HepG2 (cell line): Measurements from ENCODE around the gene PSKH1.

Experiments used
- ZFP37 ChIP-seq: sonication (generic); formaldehyde crosslinking; IDR thresholded peaks from 2 replicates; pipeline ENCODE4 v1.4.0; 2020; ENCODE audit warnings: missing genetic modification reagents, borderline replicate concordance
- TF ChIP-seq, protein P1 (sequence below): sonication (generic); formaldehyde crosslinking; conservative IDR thresholded peaks from 2 replicates; pipeline ENCODE4 v1.4.0; 2020; ENCODE audit warnings: missing genetic modification reagents

DNA sequence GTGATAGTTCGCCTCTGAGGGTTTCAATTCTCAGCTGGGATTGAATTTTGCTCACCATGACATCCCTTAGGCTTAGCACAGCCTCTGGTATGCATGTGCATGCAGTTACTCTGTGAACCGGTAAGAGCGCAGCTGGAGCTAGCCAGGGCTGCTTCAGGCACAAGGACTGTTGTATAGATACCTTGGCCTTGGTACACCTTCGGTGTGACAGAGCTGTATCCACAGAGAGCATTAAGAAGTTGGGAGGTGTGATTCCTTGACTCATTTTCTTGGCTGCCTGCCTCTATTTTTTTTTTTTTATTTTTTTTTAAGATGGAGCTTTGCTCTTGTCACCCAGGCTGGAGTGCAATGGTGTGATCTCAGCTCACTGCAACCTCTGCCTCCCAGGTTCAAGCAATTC, 48.6 kb upstream of the PSKH1 start:
- no peak for TF ChIP-seq ZFP37
- TF ChIP-seq, protein P1, sequence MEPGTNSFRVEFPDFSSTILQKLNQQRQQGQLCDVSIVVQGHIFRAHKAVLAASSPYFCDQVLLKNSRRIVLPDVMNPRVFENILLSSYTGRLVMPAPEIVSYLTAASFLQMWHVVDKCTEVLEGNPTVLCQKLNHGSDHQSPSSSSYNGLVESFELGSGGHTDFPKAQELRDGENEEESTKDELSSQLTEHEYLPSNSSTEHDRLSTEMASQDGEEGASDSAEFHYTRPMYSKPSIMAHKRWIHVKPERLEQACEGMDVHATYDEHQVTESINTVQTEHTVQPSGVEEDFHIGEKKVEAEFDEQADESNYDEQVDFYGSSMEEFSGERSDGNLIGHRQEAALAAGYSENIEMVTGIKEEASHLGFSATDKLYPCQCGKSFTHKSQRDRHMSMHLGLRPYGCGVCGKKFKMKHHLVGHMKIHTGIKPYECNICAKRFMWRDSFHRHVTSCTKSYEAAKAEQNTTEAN (CRISPR knock-in tag), result no peak
